ENCODE measurements around the gene ZSCAN18.
"Not testable (repeated sequence)": the region's sequence is repeated elsewhere in the genome, so short reads cannot be mapped to it uniquely, and the experiment has no call there.

ZSCAN18 gene, protein sequence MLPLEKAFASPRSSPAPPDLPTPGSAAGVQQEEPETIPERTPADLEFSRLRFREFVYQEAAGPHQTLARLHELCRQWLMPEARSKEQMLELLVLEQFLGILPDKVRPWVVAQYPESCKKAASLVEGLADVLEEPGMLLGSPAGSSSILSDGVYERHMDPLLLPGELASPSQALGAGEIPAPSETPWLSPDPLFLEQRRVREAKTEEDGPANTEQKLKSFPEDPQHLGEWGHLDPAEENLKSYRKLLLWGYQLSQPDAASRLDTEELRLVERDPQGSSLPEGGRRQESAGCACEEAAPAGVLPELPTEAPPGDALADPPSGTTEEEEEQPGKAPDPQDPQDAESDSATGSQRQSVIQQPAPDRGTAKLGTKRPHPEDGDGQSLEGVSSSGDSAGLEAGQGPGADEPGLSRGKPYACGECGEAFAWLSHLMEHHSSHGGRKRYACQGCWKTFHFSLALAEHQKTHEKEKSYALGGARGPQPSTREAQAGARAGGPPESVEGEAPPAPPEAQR

DNA sequence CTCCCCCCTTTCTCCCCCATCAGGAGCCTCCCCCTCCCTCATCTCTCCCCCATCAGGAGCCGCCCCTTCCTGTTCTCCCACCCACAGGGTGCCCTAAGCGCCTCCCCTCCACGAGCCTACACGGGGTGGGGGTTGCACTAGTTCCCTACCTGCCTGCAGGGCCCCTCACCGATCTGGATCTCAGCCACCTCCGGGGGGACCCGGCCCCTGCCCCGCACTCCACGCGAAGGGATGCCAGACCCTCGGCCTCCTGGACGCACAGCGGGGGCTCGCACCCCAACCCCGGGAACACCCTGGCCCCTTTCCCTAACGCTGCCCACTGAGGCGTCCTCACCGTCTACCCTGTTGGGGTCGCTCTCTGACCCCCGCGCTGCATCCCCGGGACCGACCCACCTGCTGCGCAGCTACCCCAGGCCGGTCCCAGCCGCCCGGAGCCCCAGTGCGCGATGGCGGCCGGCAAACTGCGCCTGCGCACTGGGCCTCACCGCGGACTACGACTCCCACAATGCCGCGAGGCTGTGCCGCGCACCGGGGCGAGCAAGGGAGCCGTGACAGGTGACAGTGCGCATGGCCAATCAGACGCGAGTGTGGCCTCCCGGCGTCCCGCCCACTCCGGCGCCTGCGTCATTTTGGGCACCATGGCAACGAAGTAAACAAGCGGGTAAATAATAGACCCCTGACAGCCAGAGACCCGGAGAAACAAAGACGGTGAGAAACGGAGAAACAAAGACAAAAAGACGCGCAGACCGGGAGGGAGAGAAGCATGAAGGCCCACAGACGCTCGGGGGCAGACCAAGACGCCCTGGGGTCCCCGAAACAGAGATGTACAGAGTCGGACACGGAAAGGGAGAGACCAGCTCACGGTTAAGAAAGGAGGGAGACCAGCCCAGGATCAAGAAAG lies at the start of gene ZSCAN18:
ZSCAN18 (minus strand) TSS at position 451 of the 901 bp plus-strand sequence. CDS start 7,964 bp downstream, outside the sequence.
- DNase-seq, result peak; percentile 93
- in situ Hi-C loops (cut with MboI; ENCODE audit: low pct_unique_long_range_greater_than_20kb, low sequenced_read_pairs), result no loop called here

GRCh38 chr19:58147475-58147874 lies 49.4 kb upstream of the ZSCAN18 start:
- DNase-seq; in situ Hi-C loops (cut with MboI; ENCODE audit: low pct_unique_long_range_greater_than_20kb, low sequenced_read_pairs): not testable (repeated sequence)

- in situ Hi-C loops (cut with MboI; ENCODE audit: low pct_unique_long_range_greater_than_20kb, low sequenced_read_pairs), result no loop called here
- DNase-seq, result no peak
These were observed 47.8 kb upstream of the ZSCAN18 start for GRCh38 chr19:58145849-58146248.

GRCh38 chr19:58134244-58134643 lies 36.2 kb upstream of the ZSCAN18 start:
- no peak for DNase-seq
- in situ Hi-C loops (cut with MboI; ENCODE audit: low pct_unique_long_range_greater_than_20kb, low sequenced_read_pairs), result no loop called here

GRCh38 chr19:58129284-58129683 lies 31.3 kb upstream of the ZSCAN18 start:
- DNase-seq, result no peak
- in situ Hi-C loops (cut with MboI; ENCODE audit: low pct_unique_long_range_greater_than_20kb, low sequenced_read_pairs), result no loop called here

- in situ Hi-C loops (cut with MboI; ENCODE audit: low pct_unique_long_range_greater_than_20kb, low sequenced_read_pairs), result no loop called here
- no peak for DNase-seq
These were observed 30.1 kb upstream of the ZSCAN18 start for GRCh38 chr19:58128041-58128685.

DNA sequence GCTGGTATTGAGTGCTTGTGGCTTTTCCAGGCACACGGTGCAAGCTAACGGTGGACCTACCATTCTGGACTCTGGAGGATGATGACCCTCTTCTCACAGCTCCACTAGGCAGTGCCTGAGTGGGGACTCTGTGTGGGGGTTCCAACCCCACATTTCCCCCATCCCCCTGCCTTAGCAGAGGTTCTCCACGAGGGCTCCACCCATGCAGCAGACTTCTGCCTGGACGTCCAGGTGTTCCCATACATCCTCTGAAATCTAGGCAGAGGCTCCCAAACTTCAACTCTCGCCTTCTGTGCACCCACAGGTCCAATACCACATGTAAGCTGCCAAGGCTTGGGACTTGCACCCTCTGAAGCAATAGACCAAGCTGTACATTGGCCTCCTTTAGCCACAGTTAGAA lies 25.3 kb upstream of the ZSCAN18 start:
- in situ Hi-C loops (cut with MboI; ENCODE audit: low pct_unique_long_range_greater_than_20kb, low sequenced_read_pairs), result no loop called here
- no peak for DNase-seq

GRCh38 chr19:58118979-58119733 lies 21.1 kb upstream of the ZSCAN18 start:
- in situ Hi-C loops (cut with MboI; ENCODE audit: low pct_unique_long_range_greater_than_20kb, low sequenced_read_pairs), result no loop called here
- no peak for DNase-seq

DNA sequence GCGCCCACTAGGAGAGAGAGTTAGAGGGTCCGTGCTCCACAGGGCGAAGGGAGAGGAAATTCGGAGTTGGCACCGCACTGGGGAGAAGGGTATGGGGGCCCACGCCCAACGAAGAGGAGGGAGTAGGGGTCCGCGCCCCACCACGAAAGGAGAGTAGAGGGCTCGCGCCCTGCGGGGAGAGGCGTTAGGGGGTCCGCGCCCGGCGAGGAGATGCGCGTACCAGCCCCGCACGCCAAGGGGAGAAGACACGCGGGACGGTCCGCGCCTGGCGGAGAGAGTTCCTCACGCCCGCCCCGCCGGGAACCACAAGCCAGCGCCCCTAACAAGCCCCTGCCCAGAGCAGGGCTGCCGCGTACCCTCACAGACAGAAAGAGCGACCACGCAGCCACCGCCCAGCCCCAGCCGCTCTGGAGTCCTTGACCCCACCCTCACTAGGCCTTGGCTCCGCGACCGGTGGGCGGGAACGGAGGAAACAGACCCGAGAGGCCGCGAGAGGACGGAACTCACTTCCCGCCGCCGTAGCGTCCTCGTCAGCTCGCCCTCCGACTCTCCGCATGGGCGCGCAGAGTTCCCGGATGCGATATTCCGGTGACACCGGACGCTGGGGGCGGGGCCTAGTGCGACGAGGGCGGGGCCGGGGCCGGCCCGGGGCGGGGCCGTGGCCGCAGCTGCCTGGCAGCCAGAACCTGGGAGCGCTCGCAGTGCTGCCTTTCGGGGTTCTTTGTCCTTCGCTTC lies 20.0 kb upstream of the ZSCAN18 start:
- in situ Hi-C loops (cut with MboI; ENCODE audit: low pct_unique_long_range_greater_than_20kb, low sequenced_read_pairs), result no loop called here
- no peak for DNase-seq

GRCh38 chr19:58108546-58108817 lies 10.5 kb upstream of the ZSCAN18 start:
- in situ Hi-C loops (cut with MboI; ENCODE audit: low pct_unique_long_range_greater_than_20kb, low sequenced_read_pairs), result no loop called here
- DNase-seq, result no peak

DNA sequence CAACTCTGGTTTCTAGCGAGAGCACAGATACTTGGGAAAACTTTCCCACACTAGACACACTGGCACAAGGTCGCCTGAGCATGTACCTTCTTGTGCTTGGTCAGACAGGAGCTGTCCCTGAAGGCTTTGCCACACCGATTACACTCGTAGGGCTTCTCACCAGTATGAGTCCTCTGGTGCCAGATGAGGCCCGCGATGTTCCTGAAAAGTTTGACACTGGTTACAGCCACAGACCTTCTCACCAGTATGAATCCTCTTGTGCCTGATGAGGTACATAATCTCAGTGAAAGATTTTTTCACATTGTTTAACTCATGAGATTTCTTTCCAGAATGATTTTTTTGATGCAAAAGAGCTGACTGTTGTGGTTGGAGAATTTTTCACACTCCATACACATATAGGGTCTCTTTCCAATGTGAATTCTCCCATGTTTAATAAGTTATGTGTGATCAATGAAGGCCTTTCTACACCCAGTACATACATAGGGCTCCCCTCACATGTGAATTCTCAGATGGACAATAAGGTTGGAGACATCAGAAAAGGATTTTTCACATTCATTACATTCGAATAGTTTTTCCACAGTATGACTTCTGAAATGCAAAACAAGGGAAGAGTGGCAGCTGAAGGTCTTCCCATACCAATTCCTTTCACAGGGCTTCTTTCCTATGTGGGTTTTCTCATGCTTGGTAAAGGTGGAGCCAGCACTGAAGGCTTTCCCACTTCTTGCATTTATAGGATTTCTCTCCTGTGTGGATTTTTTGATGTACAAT lies 9.9 kb upstream of the ZSCAN18 start:
- no peak for DNase-seq
- in situ Hi-C loops (cut with MboI; ENCODE audit: low pct_unique_long_range_greater_than_20kb, low sequenced_read_pairs), result no loop called here

- no peak for DNase-seq
- in situ Hi-C loops (cut with MboI; ENCODE audit: low pct_unique_long_range_greater_than_20kb, low sequenced_read_pairs), result no loop called here
These were observed 609 bp upstream of the ZSCAN18 start for GRCh38 chr19:58098682-58098998.

DNA sequence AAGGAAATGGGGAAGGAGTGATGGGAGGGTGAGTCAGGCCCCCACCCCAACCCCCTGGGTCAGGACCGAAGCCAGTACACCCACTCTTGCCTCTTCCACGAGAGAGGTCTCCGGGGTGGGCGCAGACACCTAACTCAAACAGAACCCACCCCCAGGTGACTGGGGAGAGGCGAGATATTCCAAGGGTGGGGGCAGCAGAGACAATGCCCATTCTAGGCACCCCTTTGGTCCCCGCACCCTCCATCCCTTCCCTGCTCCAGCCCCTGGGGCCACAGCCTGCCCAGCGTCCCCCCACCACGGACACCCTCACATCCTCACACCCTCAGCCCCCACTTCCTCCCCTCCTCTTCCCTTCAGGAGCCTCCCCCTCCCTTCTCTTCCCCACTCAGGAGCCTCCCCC lies 682 bp downstream of the ZSCAN18 start:
- in situ Hi-C loops (cut with MboI; ENCODE audit: low pct_unique_long_range_greater_than_20kb, low sequenced_read_pairs), result no loop called here
- DNase-seq, result no peak

DNA sequence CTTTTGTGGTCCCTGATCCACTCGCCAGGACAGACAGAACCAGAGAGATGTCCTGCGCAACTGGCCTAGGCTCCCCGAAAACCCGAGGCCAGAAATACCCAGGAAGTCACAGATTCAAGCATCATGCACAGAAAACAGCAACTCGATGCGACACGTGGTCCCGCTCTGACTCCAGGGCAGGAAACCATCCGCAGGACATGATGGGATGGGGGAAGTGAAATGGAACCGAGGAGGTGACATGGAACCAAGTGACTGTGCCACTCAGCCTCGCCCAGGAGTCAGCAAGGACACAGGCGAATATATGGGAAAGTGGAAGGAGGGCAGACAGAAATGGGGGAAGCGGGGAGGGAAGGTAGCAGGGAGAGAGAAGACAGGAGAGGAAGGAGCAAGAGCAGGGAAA lies 1.1 kb downstream of the ZSCAN18 start:
- no peak for DNase-seq
- in situ Hi-C loops (cut with MboI; ENCODE audit: low pct_unique_long_range_greater_than_20kb, low sequenced_read_pairs), result no loop called here

DNA sequence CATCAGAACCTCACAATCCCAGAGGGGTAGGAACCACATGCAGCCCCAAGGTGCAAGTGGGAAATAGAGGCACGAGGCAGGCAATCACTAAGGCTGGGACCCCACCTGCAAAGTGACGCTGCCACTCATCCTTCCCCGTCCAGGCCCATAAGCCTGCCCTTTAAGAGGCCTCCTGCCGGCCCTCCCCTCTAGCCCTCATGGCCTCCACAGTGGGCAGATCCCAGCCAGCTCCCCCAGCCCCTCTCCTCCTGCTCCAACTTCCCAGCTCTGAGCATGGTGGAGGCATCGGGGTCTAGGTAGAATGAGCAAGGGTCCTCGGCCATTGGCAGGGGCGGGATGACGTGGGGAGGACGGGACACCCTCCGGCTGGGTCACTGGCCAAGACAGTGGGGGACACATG lies 2.7 kb downstream of the ZSCAN18 start:
- no peak for DNase-seq
- in situ Hi-C loops (cut with MboI; ENCODE audit: low pct_unique_long_range_greater_than_20kb, low sequenced_read_pairs), result no loop called here

DNA sequence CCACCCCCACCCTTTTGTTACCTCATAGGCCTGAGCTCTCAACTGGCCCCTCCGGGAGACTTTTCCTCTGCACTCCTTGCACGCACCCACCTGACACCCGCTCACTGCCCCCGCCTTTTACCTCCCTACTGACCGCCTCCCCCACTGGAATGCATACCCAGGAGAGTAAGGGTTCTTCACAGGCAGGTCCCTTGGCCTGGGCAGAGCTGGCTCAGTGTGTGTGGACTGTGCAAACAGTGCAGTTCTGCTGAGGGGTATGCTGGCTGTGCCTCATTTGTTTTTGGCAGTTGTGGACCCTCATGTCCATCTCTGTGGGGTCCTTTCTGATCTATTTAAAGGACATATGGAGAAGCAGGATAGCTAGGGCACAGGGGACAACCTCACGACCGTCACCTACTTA lies 5.0 kb downstream of the ZSCAN18 start:
- in situ Hi-C loops (cut with MboI; ENCODE audit: low pct_unique_long_range_greater_than_20kb, low sequenced_read_pairs), result no loop called here
- no peak for DNase-seq

- in situ Hi-C loops (cut with MboI; ENCODE audit: low pct_unique_long_range_greater_than_20kb, low sequenced_read_pairs), result no loop called here
- DNase-seq, result no peak
These were observed 6.6 kb downstream of the ZSCAN18 start for GRCh38 chr19:58091251-58091995.
